SK-MEL-5 (cell line): ENCODE results near the gene AFG1L. TPM values are rescaled to one million over a fixed set of nuclear protein-coding genes. Genes with fewer than 3 reads are reported as not detected.

Experiments used
- DNase-seq: peaks from one replicate; pipeline ENCODE4 v3.0.0-alpha.2; 2016; ENCODE audit warnings: low read depth, low spot score
- in situ Hi-C: cut with HindIII; loops from 2 replicates; pipeline ENCODE4 v1.10.0; 2016; ENCODE audit warnings: low sequenced_read_pairs, high pct_unique_total_duplicates, low pct_unique_long_range_greater_than_20kb
- total RNA-seq: library from RNA; depleted of rRNA; stranded (reverse); fragments of >200 nt; shearing (Covaris generic); gene quantifications from 2 replicates; pipeline ENCODE4 v1.2.3, GENCODE V29; 2014

Gene AFG1L
- total RNA-seq, 1 experiment from 2014 or later = 2.4 TPM

- DNase-seq = no peak
- in situ Hi-C loops = no loop called here
Observed at GRCh38 chr6:108464418-108465097, 169.7 kb downstream of the AFG1L start.

DNA sequence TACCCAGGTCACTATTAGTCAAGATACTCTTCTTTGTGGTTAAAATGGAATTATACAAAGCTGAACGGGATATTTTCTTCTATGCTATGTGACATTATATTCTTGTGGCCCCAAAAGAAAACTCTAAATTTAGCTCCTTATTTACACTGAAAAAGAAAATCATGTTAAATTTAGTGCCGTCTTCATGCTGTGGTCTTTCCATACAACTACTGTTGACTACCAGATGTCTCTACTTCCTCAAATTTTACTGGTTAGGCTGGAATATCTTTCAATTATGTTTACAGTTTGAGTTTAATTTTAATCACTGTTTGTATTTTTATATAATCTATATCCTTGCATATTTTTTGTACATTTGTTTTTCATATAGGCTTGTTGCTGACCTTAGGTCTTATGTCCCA is 170.2 kb downstream of the AFG1L start:
- no peak for DNase-seq
- in situ Hi-C loops = no loop called here

DNA sequence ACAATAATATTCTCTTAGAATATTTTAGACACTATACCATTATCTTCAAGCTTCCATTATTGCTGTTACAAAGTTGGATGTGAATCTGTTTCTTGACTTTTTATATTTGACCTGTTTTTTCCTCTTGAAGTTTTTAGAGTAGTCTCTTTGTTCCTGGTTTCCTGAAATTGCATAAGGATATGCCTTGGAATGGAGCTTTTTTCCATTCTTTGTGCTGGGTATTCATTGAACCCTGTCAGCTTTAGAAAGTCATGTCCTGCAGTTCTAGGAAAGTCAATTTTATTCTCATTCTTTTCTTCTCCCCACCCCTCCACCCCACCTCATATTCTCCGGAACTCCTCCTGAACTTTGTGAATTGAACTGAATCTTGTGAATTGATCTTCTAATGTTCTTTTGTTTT is 173.5 kb downstream of the AFG1L start:
- no peak for DNase-seq
- in situ Hi-C loops = no loop called here

DNA sequence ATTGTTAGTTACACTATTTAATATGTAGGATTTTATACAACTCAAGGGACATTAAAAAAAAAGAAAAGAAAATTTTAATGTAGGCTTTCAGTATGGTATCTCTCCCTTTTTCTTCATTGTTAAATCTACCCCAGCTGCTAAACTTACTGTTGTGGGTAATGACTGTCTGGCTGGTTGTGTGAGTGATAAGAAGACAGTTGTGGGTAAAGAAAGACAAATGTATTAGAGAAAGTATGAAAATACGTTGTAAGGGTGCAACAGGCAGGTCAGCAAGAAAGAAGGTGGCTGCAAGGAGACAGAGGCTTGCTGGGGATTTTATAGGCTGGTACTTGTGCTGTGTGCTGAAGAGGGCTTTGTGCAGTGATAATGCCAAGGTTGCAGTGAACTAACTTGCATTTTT is 174.5 kb downstream of the AFG1L start:
- no peak for DNase-seq
- in situ Hi-C loops = no loop called here

- no peak for DNase-seq
- in situ Hi-C loops = no loop called here
Observed at GRCh38 chr6:108473197-108473596, 178.3 kb downstream of the AFG1L start.

DNA sequence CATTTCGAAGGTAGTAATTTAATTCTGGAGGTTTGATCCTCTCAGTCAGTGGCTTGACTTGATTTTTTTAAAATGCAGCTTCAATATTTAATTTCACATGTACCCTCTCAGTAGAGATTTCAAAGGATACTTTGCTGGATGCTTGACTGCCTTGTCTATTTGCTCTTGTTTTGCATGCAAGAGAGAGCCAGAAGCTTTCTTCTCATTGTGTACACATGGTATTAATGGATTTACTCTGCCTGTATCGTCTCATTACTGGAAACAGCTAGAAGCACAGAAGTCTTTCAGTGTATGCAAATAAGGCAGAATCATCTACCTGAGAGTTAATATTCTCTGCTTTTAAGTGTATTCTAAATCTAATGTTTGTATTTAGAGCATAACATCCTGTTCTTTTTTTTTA is 181.5 kb downstream of the AFG1L start:
- DNase-seq = no peak
- in situ Hi-C loops = no loop called here

DNA sequence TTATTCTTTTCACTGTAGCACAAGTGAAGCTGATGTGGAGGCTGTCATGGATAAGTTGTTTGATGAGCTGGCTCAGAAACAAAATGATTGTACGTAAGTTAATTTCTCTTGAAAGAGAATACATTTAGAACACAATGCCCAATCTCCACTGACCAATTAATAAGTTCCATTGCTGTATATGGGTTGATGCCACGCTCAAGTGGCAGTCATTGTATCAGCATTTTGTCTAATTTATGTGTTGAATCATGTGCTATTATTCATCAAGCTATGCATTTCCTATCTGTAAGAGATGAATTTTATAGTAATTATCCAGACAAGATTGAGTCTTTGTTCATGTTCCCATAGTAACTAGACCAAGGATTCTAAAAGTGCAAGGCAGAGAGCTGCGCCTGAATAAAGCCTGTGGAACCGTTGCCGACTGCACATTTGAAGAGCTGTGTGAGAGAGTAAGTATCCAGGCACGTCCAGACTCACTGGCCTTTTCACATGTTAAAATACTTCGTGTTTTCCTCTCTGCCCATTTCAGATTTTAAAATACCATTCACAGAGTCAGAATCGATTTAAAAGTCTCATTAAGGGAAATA is 182.1 kb downstream of the AFG1L start:
- in situ Hi-C loops = no loop called here
- no peak for DNase-seq

DNA sequence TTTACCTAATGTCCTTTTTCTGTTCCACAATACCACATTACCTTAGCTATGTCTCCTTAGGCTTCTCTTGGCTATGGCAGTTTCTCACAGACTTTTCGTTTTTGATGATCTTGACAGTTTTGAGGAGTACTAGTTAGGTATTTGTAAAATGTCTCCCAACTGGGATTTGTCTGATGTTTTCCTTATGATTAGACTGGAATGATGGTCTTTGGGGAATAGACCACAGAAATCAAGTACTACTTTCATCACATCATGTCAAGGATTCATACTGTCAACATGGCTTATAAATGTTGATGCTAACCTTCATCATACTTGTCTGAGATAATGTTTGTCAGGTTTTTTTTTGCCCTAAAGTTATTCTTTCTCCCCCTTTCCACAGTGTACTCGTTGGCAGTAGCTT is 187.7 kb downstream of the AFG1L start:
- in situ Hi-C loops = no loop called here

DNA sequence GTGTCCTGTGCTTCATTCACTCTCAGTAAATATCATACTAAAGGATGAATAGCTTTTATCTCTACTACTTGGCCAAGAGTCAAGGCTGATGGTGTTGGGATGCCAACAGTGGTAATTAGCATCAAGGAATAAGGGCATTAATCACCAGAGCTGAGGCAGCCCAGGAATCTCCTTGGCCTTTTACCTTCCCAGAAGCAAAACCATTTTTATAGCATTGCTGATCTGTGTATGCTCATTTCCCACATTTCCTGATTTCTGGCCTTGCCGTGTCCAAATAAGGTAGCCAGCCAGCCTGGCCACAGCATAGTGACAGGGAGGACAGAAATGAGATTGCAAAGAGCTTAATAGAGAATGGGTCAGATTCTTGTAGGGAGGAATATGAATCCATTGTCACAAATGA is 189.2 kb downstream of the AFG1L start:
- in situ Hi-C loops = no loop called here
- no peak for DNase-seq

More for the DNA sequence above, 187.7 kb downstream of the AFG1L start:
- DNase-seq = no peak

- no peak for DNase-seq
- in situ Hi-C loops = no loop called here
Observed at GRCh38 chr6:108489699-108490098, 194.8 kb downstream of the AFG1L start.

- in situ Hi-C loops = no loop called here
- peak; percentile 63 for DNase-seq
Observed at GRCh38 chr6:108492131-108492766, 197.4 kb downstream of the AFG1L start.

GRCh38 chr6:108494434-108494833 is 199.6 kb downstream of the AFG1L start:
- in situ Hi-C loops = no loop called here
- no peak for DNase-seq

GRCh38 chr6:108497883-108498282 is 203.0 kb downstream of the AFG1L start:
- peak; percentile 72 for DNase-seq
- in situ Hi-C loops = no loop called here

GRCh38 chr6:108501559-108501958 is 206.7 kb downstream of the AFG1L start:
- in situ Hi-C loops = no loop called here
- DNase-seq = no peak

- in situ Hi-C loops = no loop called here
- no peak for DNase-seq
Observed at GRCh38 chr6:108502832-108503231, 208.0 kb downstream of the AFG1L start.

DNA sequence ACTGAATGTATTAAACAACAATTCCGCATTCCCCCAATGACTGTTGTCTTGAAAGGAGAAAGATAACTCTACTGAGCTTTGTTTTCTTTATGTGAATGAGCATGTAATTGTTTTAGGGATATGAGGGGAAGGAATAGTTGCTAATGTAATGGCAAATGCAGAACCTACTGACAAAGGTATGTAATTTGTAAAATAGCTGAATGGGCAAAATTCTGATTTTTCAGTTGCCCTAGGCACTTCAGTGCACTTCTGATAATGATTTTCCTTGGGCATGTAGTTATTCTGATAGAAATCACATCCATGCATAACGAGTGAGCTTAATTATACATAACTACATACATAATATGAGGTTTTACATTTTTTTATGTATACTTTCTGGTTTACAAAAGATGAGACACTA is 212.5 kb downstream of the AFG1L start:
- in situ Hi-C loops = no loop called here

GRCh38 chr6:108510461-108511319 is 215.8 kb downstream of the AFG1L start:
- in situ Hi-C loops = no loop called here
- no peak for DNase-seq

More for the DNA sequence above, 212.5 kb downstream of the AFG1L start:
- DNase-seq = no peak
